ENCODE data around the gene ZCCHC3.
A peak's percentile ranks its signal among the peaks of the same experiment; 100 is the strongest.

ZCCHC3 gene

GRCh38 chr20:266596-267562 lies 30.5 kb upstream of the ZCCHC3 start:
- peak overlapping the region; percentile 62 for H3K4me3 ChIP-seq
- no peaks in the 10 kb centered on the region for H3K27me3 ChIP-seq
- no peak for TF ChIP-seq Cebpa-rat (IDR thresholded peaks at IDR 0.05)
- 0 out of 2 replicates have a peak, but pooled peaks cover 6% of the 10 kb centered on the region for H3K36me3 ChIP-seq
- H3K9me3 ChIP-seq, result no peaks in the 10 kb centered on the region
- peak overlapping the region; percentile 16; the same call in 1 of the 2 replicates for H3K27ac ChIP-seq
- peaks cover 15% of the 10 kb centered on the region for H3K4me1 ChIP-seq
- peak overlapping the region; percentile 85 for H3K4me2 ChIP-seq
- H3K9ac ChIP-seq, result peak overlapping the region; percentile 62
- no peaks in the 10 kb centered on the region for H4K20me1 ChIP-seq

- H3K27me3 ChIP-seq, result no peaks in the 10 kb centered on the region
- H3K4me1 ChIP-seq, result peaks cover 30% of the 10 kb centered on the region
- H3K9ac ChIP-seq, result no peak overlapping the region
- H3K4me3 ChIP-seq, result no peak overlapping the region
- H3K9me3 ChIP-seq, result no peaks in the 10 kb centered on the region
- H4K20me1 ChIP-seq, result no peaks in the 10 kb centered on the region
- no peak for TF ChIP-seq Cebpa-rat (IDR thresholded peaks at IDR 0.05)
- H3K27ac ChIP-seq, result no peak overlapping the region
- H3K4me2 ChIP-seq, result peak overlapping the region; percentile 17; the same call in 1 of the 2 replicates
- H3K36me3 ChIP-seq, result peaks cover 35% of the 10 kb centered on the region
These were observed 26.9 kb upstream of the ZCCHC3 start for GRCh38 chr20:270517-270916.

GRCh38 chr20:271069-271468 lies 26.3 kb upstream of the ZCCHC3 start:
- no peak for TF ChIP-seq Cebpa-rat (IDR thresholded peaks at IDR 0.05)
- no peak overlapping the region for H3K4me2 ChIP-seq
- H3K4me1 ChIP-seq, result peaks cover 30% of the 10 kb centered on the region
- H3K27me3 ChIP-seq, result no peaks in the 10 kb centered on the region
- peaks cover 40% of the 10 kb centered on the region for H3K36me3 ChIP-seq
- H4K20me1 ChIP-seq, result no peaks in the 10 kb centered on the region
- H3K4me3 ChIP-seq, result no peak overlapping the region
- no peak overlapping the region for H3K9ac ChIP-seq
- H3K9me3 ChIP-seq, result no peaks in the 10 kb centered on the region
- H3K27ac ChIP-seq, result no peak overlapping the region

- Histone ChIP-seq H3K27me3 (no peaks in the 10 kb centered on the region), H3K4me3 (no peak overlapping the region), H3K9ac (no peak overlapping the region), H3K4me2 (no peak overlapping the region), H3K4me1 (peaks cover 29% of the 10 kb centered on the region), H3K36me3 (peaks cover 45% of the 10 kb centered on the region), H4K20me1 (no peaks in the 10 kb centered on the region), H3K9me3 (no peaks in the 10 kb centered on the region), H3K27ac (no peak overlapping the region)
- TF ChIP-seq Cebpa-rat (IDR thresholded peaks at IDR 0.05), result no peak
These were observed 25.8 kb upstream of the ZCCHC3 start for GRCh38 chr20:271528-271927.

- TF ChIP-seq Cebpa-rat (IDR thresholded peaks at IDR 0.05), result no peak
- Histone ChIP-seq H3K4me1 (peaks cover 26% of the 10 kb centered on the region), H3K4me2 (no peak overlapping the region), H3K27ac (no peak overlapping the region), H3K9ac (no peak overlapping the region), H3K4me3 (no peak overlapping the region), H4K20me1 (no peaks in the 10 kb centered on the region), H3K9me3 (no peaks in the 10 kb centered on the region), H3K36me3 (peaks cover 57% of the 10 kb centered on the region), H3K27me3 (no peaks in the 10 kb centered on the region)
These were observed 24.7 kb upstream of the ZCCHC3 start for GRCh38 chr20:272718-273117.

GRCh38 chr20:273884-274283 lies 23.5 kb upstream of the ZCCHC3 start:
- Histone ChIP-seq H3K9ac (no peak overlapping the region), H4K20me1 (no peaks in the 10 kb centered on the region), H3K4me3 (no peak overlapping the region), H3K9me3 (no peaks in the 10 kb centered on the region), H3K27me3 (no peaks in the 10 kb centered on the region), H3K36me3 (peaks cover 66% of the 10 kb centered on the region), H3K4me1 (peaks cover 26% of the 10 kb centered on the region), H3K27ac (0 out of 2 replicates have a peak overlapping the region, but pooled peaks have one; percentile 46), H3K4me2 (peak overlapping the region; percentile 44)
- no peak for TF ChIP-seq Cebpa-rat (IDR thresholded peaks at IDR 0.05)

GRCh38 chr20:275791-276190 lies 21.6 kb upstream of the ZCCHC3 start:
- H3K27ac ChIP-seq, result no peak overlapping the region
- 0 out of 2 replicates have a peak, but pooled peaks cover 3% of the 10 kb centered on the region for H3K9me3 ChIP-seq
- no peaks in the 10 kb centered on the region for H3K27me3 ChIP-seq
- no peak overlapping the region for H3K9ac ChIP-seq
- H3K4me2 ChIP-seq, result no peak overlapping the region
- no peaks in the 10 kb centered on the region for H4K20me1 ChIP-seq
- H3K4me1 ChIP-seq, result peaks cover 20% of the 10 kb centered on the region
- no peak for TF ChIP-seq Cebpa-rat (IDR thresholded peaks at IDR 0.05)
- H3K4me3 ChIP-seq, result no peak overlapping the region
- peaks cover 84% of the 10 kb centered on the region for H3K36me3 ChIP-seq

GRCh38 chr20:276620-277495 lies 20.5 kb upstream of the ZCCHC3 start:
- peaks cover 90% of the 10 kb centered on the region for H3K36me3 ChIP-seq
- no peak overlapping the region for H3K4me3 ChIP-seq
- H3K9ac ChIP-seq, result no peak overlapping the region

GRCh38 chr20:277496-277781 lies 19.9 kb upstream of the ZCCHC3 start:
- H3K4me3 ChIP-seq, result no peak overlapping the region
- no peak overlapping the region for H3K4me2 ChIP-seq
- no peak overlapping the region for H3K27ac ChIP-seq
- 0 out of 2 replicates have a peak, but pooled peaks cover 3% of the 10 kb centered on the region for H3K9me3 ChIP-seq
- TF ChIP-seq Cebpa-rat (IDR thresholded peaks at IDR 0.05), result no peak
- H4K20me1 ChIP-seq, result no peaks in the 10 kb centered on the region
- peaks cover 92% of the 10 kb centered on the region for H3K36me3 ChIP-seq
- H3K27me3 ChIP-seq, result no peaks in the 10 kb centered on the region
- H3K9ac ChIP-seq, result no peak overlapping the region
- peaks cover 14% of the 10 kb centered on the region for H3K4me1 ChIP-seq

More at GRCh38 chr20:276620-277495, 20.5 kb upstream of the ZCCHC3 start:
- peaks cover 14% of the 10 kb centered on the region for H3K4me1 ChIP-seq
- no peaks in the 10 kb centered on the region for H3K27me3 ChIP-seq
- no peak for TF ChIP-seq Cebpa-rat (IDR thresholded peaks at IDR 0.05)
- H4K20me1 ChIP-seq, result no peaks in the 10 kb centered on the region
- 0 out of 2 replicates have a peak, but pooled peaks cover 3% of the 10 kb centered on the region for H3K9me3 ChIP-seq
- no peak overlapping the region for H3K27ac ChIP-seq
- H3K4me2 ChIP-seq, result no peak overlapping the region
